ENCODE results near the gene NELFB.

The NELFB gene

DNA sequence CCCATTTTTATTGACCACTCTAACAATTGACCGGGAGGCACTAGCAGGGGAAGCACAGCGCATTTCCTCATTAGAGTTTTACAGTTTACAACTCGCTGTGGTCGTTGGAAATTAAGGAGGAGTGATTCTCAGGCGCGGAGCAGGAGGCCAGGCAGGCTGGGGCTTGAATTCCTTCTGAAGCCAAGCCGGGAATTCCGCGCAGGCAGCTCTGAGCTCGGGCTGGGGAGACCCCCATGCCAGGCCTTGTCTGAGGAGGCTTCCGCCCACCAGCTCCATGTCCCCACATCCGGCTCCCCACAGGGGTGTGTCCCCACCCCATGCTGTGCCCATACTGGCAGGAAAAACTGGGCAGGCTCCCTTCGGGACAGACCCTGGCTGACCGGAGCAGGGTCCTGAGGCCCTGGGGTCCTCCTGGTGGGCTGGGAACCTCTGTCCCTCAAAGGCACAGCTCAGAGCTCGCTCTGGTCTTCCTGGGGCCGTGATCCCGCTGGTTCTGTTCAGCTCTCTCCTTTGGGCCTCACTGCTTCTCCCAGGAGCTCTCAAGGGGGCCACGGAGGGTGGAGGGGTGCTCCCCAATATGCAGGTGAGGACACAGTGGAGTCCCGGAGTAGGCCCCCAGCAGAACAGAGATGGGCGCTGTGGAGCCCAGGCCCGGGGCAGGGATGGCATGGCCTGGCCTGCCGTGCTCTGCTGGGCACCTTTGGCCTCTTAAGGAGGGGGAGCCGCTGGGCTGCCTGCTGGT lies 48.2 kb downstream of the NELFB start:
- no peak for DNase-seq (ENCODE audit: low read depth)

DNA sequence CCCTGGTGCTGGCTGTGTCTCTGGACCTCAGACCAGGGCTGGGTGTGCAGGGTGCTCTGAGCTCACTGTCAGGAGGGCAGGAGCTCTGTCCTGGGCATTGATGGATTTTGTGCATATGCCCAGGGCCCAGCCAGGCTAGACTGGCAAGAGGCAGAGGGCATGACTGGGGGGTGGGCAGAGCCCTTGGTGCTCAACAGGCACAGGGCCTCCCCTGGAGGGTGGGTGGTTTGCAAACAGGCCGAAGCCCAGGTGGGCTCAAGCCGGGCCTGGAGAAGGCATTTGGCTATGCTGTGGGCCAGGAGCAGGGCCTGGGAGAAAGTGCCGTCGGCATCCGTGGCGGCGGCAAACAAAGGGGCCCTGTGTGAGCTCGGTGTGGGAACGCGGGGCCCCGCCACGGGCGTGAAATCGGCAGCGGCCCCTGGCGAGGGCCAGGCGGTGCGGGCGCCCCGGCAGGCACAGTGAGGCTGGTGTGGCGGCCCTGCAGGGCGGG lies 48.8 kb downstream of the NELFB start:
- no peak for DNase-seq (ENCODE audit: low read depth)

DNA sequence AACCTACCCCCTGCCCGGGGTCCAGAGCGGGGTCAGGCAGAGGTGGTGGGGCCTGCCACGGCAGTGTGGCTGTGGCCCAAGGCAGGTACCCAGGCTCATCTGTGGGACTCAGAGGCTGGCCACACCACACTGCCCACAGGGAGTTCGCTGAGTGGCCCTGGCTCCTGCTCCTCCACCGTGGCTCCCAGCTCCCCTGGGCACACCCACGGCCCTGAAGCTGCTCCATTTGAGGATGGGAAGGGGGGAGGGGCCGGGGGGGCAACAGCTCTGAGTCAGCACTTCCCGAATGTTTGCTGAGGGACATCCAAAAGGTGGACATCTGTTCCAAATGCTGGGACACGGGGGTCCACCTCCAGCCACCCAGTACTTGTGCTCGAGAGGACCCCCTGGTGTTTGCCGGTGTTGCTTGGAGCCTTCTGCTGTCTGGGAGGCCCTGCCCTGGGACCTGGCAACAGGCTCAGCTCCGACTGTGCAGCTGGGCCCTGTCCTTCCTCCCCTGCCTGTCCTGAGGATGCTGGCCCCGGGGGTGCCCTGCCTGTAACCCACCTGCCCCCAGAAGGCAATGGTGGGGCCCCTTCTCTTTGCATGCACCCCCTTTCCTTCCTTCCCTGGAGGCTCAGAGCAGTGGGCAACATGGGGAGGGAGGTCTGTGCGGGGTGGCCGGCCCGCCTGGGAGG lies 49.4 kb downstream of the NELFB start:
- DNase-seq (ENCODE audit: low read depth), result peak; percentile 32

DNA sequence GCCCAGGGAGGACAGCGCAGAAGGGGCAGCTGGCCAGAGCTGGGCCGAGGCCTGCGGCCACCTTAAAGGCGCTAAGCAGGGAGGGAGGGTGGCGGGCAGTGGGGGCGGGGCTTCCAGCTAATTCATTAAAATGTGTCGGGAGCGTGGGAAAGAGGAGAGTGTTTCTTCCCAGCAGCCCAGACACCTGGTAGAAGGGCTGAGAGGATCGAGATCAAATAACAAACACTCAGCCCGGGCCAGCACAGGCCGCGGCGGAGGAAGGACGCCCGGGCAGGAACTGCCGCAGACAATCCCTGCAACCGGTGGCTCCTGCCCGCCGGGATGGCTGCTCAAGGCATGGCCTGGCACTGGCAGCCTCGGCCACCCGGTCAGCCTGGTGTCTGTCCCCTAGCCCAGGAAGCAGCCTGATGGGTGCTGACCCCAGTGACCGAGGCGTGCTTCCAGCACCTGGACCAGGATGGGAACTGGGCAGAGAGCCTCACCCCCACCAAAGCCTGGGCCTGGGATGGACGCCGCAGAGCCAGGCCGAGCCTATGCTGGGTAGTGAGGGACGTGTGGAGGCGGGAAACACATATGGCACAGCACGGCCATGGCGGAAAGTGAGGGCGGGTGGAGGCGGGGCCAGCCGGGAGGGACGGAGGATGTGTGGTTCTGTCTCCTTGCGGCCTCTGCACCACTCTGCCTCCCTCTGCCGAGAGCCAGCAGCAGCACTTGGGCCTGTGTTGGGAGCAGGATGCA lies 50.1 kb downstream of the NELFB start:
- DNase-seq (ENCODE audit: low read depth), result no peak

DNA sequence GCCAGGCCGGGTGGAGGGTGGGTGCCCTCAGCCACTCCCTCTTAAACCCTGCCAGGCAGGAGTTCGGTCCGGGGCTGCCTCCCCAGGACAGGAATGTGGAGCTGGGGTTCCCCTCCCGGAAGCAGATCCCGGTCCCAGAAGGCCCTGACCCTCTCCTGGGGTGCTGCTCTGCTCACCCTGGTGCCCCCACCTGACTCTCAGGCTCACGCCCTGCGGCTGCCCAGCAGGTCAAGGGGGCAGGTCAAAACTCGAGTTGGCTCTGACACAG lies 50.6 kb downstream of the NELFB start:
- no peak for DNase-seq (ENCODE audit: low read depth)

DNA sequence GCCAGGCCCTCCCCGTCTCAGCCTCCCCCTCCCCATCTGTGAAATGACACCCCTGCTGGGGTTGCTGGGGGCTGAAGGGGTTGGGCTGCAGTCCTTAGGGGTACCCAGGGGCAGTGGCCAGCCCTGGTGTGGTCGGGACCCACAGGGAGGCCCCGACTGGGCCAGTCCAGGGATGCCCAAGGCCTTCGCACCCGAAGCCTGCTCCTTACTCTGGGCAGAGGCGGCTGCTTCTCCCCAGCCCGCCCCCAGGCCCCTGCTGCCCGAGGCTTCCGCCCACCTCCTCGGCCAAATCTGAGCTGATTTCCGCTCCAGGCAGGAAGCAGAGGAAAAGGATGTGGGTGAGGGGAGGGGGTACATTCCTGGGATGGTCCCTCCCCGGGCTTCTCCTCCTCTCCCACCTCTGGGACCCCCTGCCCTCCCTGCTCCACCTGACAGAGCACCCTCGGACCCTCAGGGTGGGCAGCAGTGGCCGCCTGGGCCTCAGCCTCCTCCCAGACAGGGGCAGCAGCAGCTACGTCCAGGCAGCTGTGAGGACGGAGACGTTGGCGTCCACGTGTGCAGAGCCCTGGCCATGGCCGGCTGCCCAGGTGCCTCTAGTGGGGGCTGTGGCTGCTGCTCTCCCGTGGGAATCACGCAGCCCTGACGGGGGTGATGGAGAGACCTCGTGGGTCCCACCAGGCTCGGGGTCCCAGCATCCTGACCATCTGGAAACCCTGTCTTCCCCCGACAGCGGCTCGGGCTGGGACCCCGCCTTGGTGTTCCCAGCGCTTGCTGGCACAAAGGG lies 51.1 kb downstream of the NELFB start:
- no peak for DNase-seq (ENCODE audit: low read depth)

DNA sequence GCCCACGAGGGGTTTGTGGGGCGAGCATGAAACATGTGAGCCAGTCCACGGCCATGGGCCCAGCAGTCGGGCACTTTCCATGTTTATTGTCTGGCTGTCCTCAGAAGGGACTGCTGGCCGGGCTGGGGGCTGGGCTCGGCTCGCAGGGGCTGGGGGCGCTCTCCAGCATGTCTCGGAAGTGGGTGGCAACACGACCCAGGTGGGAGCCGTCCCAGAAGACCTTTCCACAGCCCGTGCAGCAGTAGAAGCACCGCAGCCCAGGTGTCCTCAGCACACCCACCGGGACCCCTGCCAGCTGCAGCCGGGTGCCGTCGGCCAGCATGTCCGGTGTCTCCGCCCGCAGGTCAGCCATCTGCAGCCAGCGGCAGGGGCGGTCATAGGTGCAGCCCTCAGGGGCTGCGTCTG lies 51.7 kb downstream of the NELFB start:
- DNase-seq (ENCODE audit: low read depth), result no peak

DNA sequence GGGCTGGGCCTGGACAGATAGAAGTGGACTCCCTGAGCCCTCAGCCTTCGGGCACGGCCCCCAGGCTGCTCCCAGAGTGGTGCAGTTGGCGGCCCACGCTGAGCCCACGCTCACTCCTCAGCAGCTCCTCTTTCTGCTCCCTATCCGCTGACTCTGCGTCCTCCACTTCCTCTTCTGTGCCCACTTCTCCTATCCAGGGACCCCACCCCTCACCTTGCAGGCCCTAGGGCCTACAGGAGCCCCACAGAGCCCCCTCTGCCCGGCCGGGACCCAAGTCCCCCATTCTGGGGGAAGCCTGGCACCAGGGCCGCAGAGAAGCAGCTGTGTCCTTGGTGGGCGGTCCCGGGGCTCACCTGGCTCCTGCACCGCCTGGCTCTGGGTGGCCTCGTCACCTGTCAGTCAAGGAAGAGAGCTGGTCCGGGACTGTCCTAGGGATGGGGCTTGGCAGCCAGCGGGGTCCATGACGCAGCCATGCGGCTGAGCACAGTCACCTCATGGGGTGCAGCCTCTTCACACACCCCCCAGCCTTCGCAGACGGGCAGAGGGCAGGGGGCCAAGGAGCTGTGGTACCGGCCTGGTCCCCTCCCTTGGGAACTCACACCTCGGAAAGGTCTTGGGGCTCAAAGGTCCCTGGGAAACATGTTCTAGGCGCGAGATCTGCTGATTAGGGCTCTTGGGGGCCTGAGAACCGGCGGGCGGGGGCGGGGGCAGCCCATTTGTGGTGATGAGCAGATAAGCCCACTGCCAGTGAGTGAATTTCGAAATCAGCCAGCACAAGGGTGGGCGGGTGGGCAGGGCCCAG lies 52.3 kb downstream of the NELFB start:
- DNase-seq (ENCODE audit: low read depth), result no peak

DNA sequence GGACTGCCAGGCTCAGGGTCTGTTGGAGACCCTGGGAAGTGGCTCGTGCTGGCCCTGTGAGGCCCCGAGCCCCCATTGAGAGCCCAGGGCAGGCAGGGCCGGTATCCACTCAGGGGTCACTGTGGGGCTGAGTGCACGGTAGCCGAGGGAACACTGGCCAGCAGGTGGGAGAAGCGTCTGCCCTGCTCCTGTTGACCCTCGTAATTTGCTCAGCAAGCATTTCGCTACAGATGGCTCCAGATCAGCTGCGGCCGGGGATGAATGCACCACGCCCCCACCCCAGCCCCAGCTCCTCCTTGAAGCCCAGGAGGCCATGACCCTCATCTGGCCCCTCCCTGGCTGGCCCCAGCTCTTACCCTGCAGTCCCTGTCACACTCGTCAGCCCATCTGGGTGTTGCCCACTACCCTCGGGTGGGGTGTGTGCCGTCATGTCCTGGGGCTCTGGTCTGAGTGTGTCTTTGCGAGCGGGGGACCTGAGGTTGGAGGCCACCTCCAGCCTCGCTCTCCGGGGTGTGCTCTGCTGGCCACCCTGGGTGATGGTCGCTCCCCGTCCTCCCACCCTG lies 53.0 kb downstream of the NELFB start:
- no peak for DNase-seq (ENCODE audit: low read depth)

DNA sequence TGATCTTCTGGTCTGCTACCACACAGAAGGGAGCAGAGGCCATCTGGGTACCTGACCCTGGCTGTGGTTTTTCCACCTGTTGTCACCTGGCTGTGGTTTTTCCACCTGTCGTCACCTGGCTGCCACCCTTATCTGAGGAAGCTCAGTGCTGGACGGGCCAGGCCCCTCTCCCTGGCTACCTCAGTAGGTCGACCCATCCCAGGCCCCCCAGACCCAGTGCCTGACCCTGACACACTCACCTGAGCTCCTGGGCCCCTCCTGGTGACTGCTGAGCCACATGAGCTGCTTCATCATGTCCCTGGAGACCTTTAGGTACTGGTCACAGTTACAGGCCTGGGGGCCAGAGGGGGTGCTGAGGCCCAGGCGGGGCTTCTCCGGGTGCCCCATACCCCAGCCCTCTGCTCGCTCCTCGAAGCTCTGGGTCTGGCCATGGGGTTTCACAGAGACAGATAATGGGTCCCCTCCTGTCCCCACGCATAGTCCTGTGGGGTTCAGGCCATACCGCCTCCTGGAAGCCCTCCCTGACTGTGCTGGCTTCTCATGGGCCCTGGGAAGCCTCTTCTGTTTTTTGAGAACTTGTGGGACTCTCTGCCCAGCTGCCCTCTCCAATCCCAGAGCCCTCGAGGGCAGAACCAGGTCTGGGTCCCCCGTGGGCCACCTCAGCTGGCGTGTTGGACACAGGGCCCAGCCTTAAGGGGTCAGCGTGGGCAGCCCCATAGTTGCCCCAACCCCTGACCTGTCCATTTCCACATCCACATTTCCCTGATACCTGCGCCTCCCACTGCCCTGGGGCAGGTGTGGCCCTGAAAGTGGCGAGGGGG lies 54.5 kb downstream of the NELFB start:
- DNase-seq (ENCODE audit: low read depth), result no peak

DNA sequence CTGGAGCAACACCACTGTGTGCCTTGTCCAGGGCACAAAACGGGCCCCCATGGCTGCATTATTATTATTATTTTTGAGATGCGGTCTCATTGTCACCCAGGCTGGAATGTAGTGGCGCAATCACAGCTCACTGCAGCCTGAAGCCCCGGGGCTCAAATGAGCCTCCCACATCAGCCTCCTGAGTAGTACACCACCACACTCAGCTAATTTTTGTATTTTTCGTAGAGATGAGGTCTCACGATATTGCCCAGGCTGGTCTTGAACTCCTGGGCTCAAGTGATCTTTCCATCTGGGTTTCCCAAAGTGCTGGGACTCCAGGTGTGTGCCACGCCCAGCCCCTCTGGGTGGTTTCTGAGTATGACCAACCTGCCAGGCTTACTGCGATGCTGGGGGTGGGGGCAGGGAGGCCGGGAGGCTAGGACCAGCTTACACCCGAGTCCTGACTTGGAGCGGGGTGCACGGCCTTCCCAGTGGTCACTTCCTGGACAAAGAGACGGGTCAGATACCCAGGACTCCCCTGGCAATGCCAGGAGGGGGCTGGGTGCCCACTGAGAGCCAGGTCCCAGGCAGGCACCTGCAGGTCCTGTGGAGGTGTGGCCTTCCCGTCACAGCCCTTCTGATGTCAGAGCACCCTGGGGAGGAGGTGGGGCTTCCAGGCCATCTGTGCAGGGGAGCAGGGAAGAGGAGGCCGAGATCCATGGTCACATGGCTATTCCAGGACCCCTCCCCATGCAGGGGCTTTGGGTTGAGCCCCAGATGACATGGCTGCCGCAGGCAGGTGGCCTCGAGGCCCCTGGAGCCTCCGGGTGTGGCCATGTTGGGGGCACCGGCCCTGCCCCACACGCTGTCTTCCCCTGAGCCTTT lies 55.3 kb downstream of the NELFB start:
- DNase-seq (ENCODE audit: low read depth), result no peak

DNA sequence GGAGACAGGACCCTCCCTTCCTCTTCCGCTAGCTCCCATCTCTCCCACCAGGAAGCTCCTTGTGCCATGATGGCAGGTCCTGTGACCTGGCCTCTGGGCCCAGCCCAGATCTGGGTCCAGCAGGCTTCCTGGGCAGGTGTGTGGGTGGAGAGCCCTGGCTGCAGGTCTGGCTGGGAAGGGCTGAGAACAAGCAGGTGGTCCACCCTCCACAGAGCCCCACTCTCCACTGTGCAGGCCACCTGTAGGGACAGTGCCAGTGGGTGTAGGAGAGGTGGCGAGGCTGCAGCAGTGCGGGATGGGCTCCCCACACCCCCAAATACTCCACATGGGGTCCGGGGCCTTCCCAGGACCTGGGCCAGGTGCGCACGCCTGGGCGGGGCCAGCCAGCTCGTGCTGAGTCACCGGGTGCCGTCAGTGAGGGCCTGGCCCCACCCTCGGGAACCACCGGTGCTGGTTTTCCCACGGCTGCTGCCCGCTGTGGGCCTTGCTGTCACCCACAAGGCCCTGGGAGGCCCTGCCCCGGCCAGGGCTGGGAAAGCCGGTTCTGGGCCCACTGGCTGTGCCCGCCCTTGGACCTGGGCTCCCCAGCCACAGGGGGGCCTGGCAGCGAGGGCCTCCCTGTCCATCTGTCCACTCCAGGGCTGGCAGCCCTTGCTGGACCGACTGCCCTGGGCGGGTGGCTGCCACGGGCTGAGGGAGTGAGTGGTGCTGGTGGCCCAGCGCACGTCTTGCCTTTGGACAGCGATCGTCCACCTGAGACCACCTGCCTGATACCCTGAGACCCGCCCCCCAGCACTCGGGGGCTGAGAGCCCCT lies 56.3 kb downstream of the NELFB start:
- DNase-seq (ENCODE audit: low read depth), result peak; percentile 41

DNA sequence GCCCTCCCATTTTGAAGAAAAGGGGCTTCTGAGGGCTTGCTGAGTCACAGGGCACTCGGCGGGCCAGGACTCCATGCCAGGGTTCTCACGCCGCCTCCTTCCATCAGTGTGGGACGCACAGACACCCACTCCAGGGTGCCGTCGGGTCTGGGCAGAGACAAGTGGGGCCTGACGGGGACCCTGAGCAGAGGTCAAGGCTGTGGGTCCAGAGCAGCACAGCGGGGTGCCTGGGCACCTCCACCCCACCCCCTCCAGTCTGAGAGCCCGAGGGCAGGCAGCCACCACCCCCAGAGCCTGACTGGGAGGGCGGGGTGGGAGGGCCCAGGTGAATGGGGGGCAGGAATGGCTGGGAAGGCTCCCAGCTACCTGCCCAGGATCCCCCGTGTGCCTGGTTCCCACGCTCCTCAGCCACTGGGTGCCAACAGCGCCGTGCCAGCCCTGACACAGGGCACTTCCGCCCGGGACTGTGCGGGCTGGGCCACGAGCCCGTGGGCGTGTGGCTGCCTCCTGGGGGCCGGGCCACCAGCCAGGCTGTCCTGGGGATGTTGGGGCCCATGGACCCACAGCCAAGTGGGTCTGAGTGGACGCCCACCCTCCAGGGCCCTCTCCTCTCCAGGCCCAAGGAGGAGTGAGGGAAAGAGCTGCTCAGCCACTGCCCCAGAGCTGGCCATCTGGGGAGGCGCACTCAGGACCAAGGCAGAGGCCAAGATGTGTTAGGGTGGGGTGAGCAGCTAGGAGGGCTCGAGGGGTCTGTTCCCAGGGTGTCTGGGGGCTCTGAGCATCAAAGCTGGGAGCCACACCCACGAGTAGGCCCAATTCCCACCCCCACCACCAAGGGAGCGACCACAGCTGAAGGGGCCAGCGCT lies 57.1 kb downstream of the NELFB start:
- no peak for DNase-seq (ENCODE audit: low read depth)

DNA sequence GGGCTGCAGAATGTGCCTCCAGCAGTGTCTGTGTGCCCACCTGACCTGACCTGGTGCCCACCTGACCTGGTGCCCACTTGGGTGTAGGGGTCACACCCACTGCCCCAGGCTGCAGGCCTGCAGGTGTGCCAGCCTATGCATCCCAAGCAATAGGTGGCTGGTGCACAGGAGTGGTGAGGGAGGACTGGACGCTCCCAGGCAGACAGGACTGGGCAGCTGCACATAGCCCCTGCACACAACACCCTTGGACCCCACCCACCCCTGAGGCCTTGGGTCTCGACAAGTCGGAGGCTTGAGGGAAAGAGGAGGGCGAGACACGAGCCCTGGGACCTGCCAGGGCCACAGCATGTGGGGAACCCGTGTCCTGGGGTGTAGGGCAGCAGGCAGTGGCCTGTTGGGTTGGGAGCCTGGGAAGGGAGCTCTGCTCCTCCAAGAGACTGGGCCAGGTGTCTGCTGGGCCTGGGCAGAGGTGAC lies 57.8 kb downstream of the NELFB start:
- DNase-seq (ENCODE audit: low read depth), result no peak

DNA sequence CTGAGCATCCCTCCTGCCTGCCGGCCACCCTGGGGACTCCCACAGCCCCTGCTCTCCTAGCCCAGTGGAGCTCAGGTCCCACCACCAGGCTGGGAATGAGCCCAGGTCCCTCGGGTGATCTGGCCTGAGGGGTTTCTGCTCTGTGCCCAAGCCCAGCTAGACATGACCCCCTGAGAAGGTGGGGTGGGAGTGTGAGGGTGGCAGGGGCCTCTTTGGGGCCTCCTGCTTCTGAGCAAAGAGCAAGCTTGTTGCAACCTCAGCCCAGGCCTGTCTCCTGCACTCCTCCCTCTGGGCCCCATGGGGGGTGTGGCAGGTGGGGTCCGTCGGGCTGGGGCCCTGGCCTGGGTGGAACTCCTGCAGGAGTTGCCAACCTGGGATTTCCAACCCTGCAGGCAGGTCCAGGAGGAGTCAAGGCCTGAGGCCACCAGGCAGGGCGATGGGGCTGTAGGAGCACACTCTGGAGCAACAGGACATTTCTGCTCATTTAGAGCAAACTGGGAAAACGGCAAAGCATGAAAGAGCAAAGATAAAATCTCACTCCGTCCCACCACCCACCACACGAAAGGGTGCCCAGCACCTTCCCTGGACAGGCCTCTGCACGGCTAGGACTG lies 58.3 kb downstream of the NELFB start:
- no peak for DNase-seq (ENCODE audit: low read depth)

DNA sequence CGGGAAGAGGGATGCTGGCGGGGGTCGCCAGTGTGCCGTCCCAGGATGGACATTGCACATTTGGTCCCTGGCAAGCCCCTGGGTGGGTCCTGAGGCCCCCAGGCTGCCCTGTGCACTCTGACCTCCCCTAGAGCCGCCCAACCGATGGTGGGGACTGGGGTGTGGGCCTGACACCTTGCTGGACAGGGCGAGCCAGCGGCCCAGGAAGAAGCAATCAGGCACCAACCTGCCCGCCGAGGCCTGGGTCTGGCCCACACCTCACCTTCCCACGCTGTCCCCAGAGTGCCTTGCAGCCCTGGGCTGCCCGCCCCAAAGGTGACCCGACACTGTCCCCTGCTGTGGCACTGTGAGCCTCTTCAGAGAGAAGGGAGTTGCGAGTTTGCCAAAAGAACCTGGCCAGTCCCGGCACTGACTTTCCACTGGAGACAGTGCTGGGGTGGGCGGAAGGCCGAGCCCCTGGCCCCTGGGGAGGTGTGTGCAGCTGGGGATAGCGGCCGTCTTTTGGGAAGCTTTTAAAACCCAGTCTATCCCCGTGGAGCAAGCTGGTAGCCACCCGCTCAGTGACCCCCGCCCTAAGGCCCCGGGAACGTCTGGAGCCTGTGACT lies 58.9 kb downstream of the NELFB start:
- no peak for DNase-seq (ENCODE audit: low read depth)
